MCF 10A (cell line): ENCODE data around the gene TMEM42. TPM values are rescaled to one million over a fixed set of nuclear protein-coding genes. Genes with fewer than 3 reads are reported as not detected.

Source experiments
- BruUV-seq: library from RNA; stranded (reverse); fragments of 400-500 nt; replicated peaks from 2 replicates; lab custom pipeline; 2021; lab: Mats Ljungman, UMichigan
- CTCF ChIA-PET: fragments of 300-600 bp; sonication (Branson Sonifier 250); formaldehyde crosslinking; extraction: SDS; loops from one replicate; lab custom pipeline; 2021; ENCODE audit warnings: antibody characterized with exemption, inconsistent platforms; lab: Yijun Ruan, JAX
- POLR2A ChIA-PET: fragments of 300-600, 350-650 bp; sonication (Branson Sonifier 250); formaldehyde crosslinking; extraction: SDS; loops from one replicate; lab custom pipeline; 2020; ENCODE audit warnings: antibody characterized with exemption, inconsistent platforms; lab: Yijun Ruan, JAX
- DNase-seq: peaks from one replicate; pipeline ENCODE4 v3.0.0-alpha.2; 2018; ENCODE audit not compliant: unreplicated experiment
- H3K27ac Mint-ChIP-seq: one replicate; pipeline ENCODE4 v1.8.0; 2022; ENCODE audit warnings: mild to moderate bottlenecking, low read depth, mixed read lengths; ENCODE audit not compliant: unreplicated experiment
- H3K27me3 Mint-ChIP-seq: one replicate; pipeline ENCODE4 v1.8.0; 2022; ENCODE audit warnings: mixed read lengths; ENCODE audit not compliant: insufficient read depth, unreplicated experiment
- H3K36me3 Mint-ChIP-seq: one replicate; pipeline ENCODE4 v1.8.0; 2022; ENCODE audit warnings: mild to moderate bottlenecking, moderate library complexity, mixed read lengths; ENCODE audit not compliant: insufficient read depth, unreplicated experiment
- H3K4me1 Mint-ChIP-seq: one replicate; pipeline ENCODE4 v1.8.0; 2022; ENCODE audit warnings: mixed read lengths; ENCODE audit not compliant: insufficient read depth, unreplicated experiment
- H3K4me3 Mint-ChIP-seq: one replicate; pipeline ENCODE4 v1.8.0; 2022; ENCODE audit warnings: mild to moderate bottlenecking, moderate library complexity, mixed read lengths; ENCODE audit not compliant: unreplicated experiment
- H3K9me3 Mint-ChIP-seq: one replicate; pipeline ENCODE4 v1.8.0; 2022; ENCODE audit warnings: mixed read lengths; ENCODE audit not compliant: unreplicated experiment
- CTCF ChIP-seq: fragments of 200-600 bp; IDR thresholded peaks from one replicate; pipeline ENCODE4 v1.8.0; 2022; ENCODE audit warnings: antibody characterized with exemption, mild to moderate bottlenecking; ENCODE audit not compliant: unreplicated experiment
- intact Hi-C: fragments of 100-400 bp; cut with micrococcal nuclease; formaldehyde crosslinking; loops from 2 replicates; pipeline ENCODE4 v1.14.1; 2022
- total RNA-seq: library from RNA; stranded (reverse); gene quantifications from 2 replicates; pipeline ENCODE4 v1.2.3, GENCODE V29; 2022

TMEM42 gene
- total RNA-seq, 1 experiment from 2014 or later, result 27.6 TPM

- Mint-ChIP-seq H3K27me3 (no peaks in the 10 kb centered on the region), H3K36me3 (no peaks in the 10 kb centered on the region), H3K9me3 (no peaks in the 10 kb centered on the region), H3K27ac (no peak overlapping the region), H3K4me3 (no peak overlapping the region), H3K4me1 (peaks cover 11% of the 10 kb centered on the region)
- POLR2A ChIA-PET, result interaction anchor here (0.8 kb wide), 1 partner anchor 19 kb away, joined by 3 read pairs; no protein-coding TSS in a partner anchor
- no TSS peak for BruUV-seq
- no peak for DNase-seq
- TF ChIP-seq CTCF, result no peak
- CTCF ChIA-PET, result no interaction called here
- intact Hi-C loops, result no loop called here
Observed at GRCh38 chr3:44903751-44904150, 42.0 kb downstream of the TMEM42 start.

GRCh38 chr3:44905446-44906157, 43.9 kb downstream of the TMEM42 start:
- no TSS peak for BruUV-seq
- Mint-ChIP-seq H3K4me1 (peaks cover 11% of the 10 kb centered on the region), H3K27ac (no peak overlapping the region), H3K27me3 (no peaks in the 10 kb centered on the region), H3K36me3 (no peaks in the 10 kb centered on the region), H3K9me3 (no peaks in the 10 kb centered on the region), H3K4me3 (no peak overlapping the region)
- TF ChIP-seq CTCF, result no peak
- intact Hi-C loops, result no loop called here
- DNase-seq, result no peak
- POLR2A ChIA-PET, result interaction anchor here (1.0 kb wide), 1 partner anchor 19 kb away, joined by 3 read pairs; no protein-coding TSS in a partner anchor
- CTCF ChIA-PET, result no interaction called here

DNA sequence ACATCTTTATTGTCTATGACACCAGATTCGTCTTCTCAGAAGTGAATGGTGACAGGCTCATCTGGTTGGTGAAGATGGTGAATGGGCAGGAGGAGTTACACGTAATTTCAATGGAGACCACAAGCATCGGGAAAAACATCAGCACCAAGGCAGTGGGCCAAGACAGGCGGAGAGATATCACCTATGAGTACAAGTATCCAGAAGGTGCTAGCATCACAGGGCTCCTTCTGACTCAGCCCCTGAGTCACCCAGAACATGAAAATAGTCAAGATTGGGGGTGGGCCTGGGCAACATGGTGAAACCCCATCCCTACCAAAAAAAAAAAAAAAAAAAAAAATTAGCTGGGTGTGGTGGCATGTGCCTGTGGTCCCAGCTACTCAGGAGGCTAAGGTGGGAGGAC, 45.3 kb downstream of the TMEM42 start:
- Mint-ChIP-seq H3K27me3 (no peaks in the 10 kb centered on the region), H3K36me3 (no peaks in the 10 kb centered on the region), H3K4me1 (peaks cover 11% of the 10 kb centered on the region), H3K27ac (peak overlapping the region; percentile 28), H3K9me3 (peaks cover 5% of the 10 kb centered on the region), H3K4me3 (no peak overlapping the region)
- no TSS peak for BruUV-seq
- ChIA-PET POLR2A (interaction anchor here (0.8 to 1.5 kb wide), 4 partner anchors 20 to 145 kb away, joined by 3 read pairs; partner anchors contain the start of gene KIF15), CTCF (interaction anchor here (0.6 to 0.7 kb wide), 2 partner anchors 450 to 705 kb away, joined by 3 read pairs; no protein-coding TSS in a partner anchor)
- intact Hi-C loops, result no loop called here
- peak; percentile 83 for DNase-seq
- no peak for TF ChIP-seq CTCF

GRCh38 chr3:44907612-44908011, 45.9 kb downstream of the TMEM42 start:
- intact Hi-C loops, result no loop called here
- Mint-ChIP-seq H3K9me3 (peaks cover 5% of the 10 kb centered on the region), H3K27ac (peak overlapping the region; percentile 28), H3K4me1 (peaks cover 11% of the 10 kb centered on the region), H3K27me3 (no peaks in the 10 kb centered on the region), H3K4me3 (no peak overlapping the region), H3K36me3 (no peaks in the 10 kb centered on the region)
- no peak for TF ChIP-seq CTCF
- DNase-seq, result no peak
- CTCF ChIA-PET, result interaction anchor here (0.6 to 1.1 kb wide), 3 partner anchors 21 to 706 kb away, joined by 3 to 4 read pairs (median 3); no protein-coding TSS in a partner anchor
- no TSS peak for BruUV-seq
- POLR2A ChIA-PET, result interaction anchor here (0.8 to 1.5 kb wide), 3 partner anchors 22 to 145 kb away, joined by 3 read pairs; partner anchors contain the start of gene KIF15
